Epithelial cell of esophagus (primary cell): ENCODE measurements around the gene AMBRA1.

Experiments used
- DNase-seq: peaks from one replicate; pipeline ENCODE4 v3.0.0; 2010; ENCODE audit warnings: low read depth
- H3K4me3 ChIP-seq: 2 replicates; pipeline ENCODE4 v1.5.1; 2011; ENCODE audit warnings: mild to moderate bottlenecking, low read length, control low read depth
- CTCF ChIP-seq: IDR thresholded peaks from 2 replicates; pipeline ENCODE4 v1.5.1; 2011; ENCODE audit warnings: low read depth, mild to moderate bottlenecking, low read length, control low read depth, inconsistent platforms; ENCODE audit not compliant: insufficient read depth; ENCODE audit errors: missing control alignments

AMBRA1 gene

GRCh38 chr11:46582588-46582987 is 11.2 kb downstream of the AMBRA1 start:
- TF ChIP-seq CTCF, result no peak
- no peak for DNase-seq

GRCh38 chr11:46577058-46577457 is 16.8 kb downstream of the AMBRA1 start:
- H3K4me3 ChIP-seq, result no peak overlapping the region
- no peak for DNase-seq
- TF ChIP-seq CTCF, result no peak

More at GRCh38 chr11:46582588-46582987, 11.2 kb downstream of the AMBRA1 start:
- no peak overlapping the region for H3K4me3 ChIP-seq

GRCh38 chr11:46574656-46575055 is 19.2 kb downstream of the AMBRA1 start:
- no peak overlapping the region for H3K4me3 ChIP-seq
- TF ChIP-seq CTCF, result no peak
- DNase-seq, result no peak

- TF ChIP-seq CTCF, result no peak
- DNase-seq, result no peak
- no peak overlapping the region for H3K4me3 ChIP-seq
These were observed 22.9 kb downstream of the AMBRA1 start for GRCh38 chr11:46570790-46571398.

GRCh38 chr11:46565232-46565840 is 28.5 kb downstream of the AMBRA1 start:
- no peak for TF ChIP-seq CTCF
- no peak overlapping the region for H3K4me3 ChIP-seq
- DNase-seq, result no peak

GRCh38 chr11:46564459-46564858 is 29.4 kb downstream of the AMBRA1 start:
- DNase-seq, result peak; percentile 81
- no peak for TF ChIP-seq CTCF

GRCh38 chr11:46562527-46562926 is 31.3 kb downstream of the AMBRA1 start:
- no peak for DNase-seq
- no peak overlapping the region for H3K4me3 ChIP-seq
- no peak for TF ChIP-seq CTCF

More at GRCh38 chr11:46564459-46564858, 29.4 kb downstream of the AMBRA1 start:
- no peak overlapping the region for H3K4me3 ChIP-seq
